Activated CD8-positive, alpha-beta memory T cell treated with anti-CD3 and anti-CD28 coated beads for 1 hour (primary cell): Measurements from ENCODE around the gene B3GALNT1.

ENCODE experiments used
- DNase-seq, 2 donors: peaks; one replicate each; pipeline ENCODE4 v3.0.0-alpha.2; 2020; ENCODE audit warnings: low read depth in 1 of 2; ENCODE audit errors: extremely low read depth in 1 of 2

The B3GALNT1 gene

GRCh38 chr3:161104561-161105551, at the start of gene B3GALNT1:
B3GALNT1 (minus strand) TSS chr3:161105349; CDS start chr3:161086754, 18,595 bp downstream.
- DNase-seq: no peak

GRCh38 chr3:161153480-161153879, 48.3 kb upstream of the B3GALNT1 start:
- DNase-seq: no peak

GRCh38 chr3:161150001-161150525, 44.9 kb upstream of the B3GALNT1 start:
- no peak for DNase-seq

GRCh38 chr3:161149529-161149928, 44.4 kb upstream of the B3GALNT1 start:
- DNase-seq: no peak

GRCh38 chr3:161148832-161149475, 43.8 kb upstream of the B3GALNT1 start:
- no peak for DNase-seq

GRCh38 chr3:161142486-161142885, 37.3 kb upstream of the B3GALNT1 start:
- no peak for DNase-seq

GRCh38 chr3:161139686-161140085, 34.5 kb upstream of the B3GALNT1 start:
- no peak for DNase-seq

GRCh38 chr3:161137260-161137659, 32.1 kb upstream of the B3GALNT1 start:
- no peak for DNase-seq

GRCh38 chr3:161132391-161132790, 27.2 kb upstream of the B3GALNT1 start:
- DNase-seq: no peak

GRCh38 chr3:161126495-161126894, 21.3 kb upstream of the B3GALNT1 start:
- DNase-seq: no peak

GRCh38 chr3:161117646-161118045, 12.5 kb upstream of the B3GALNT1 start:
- no peak for DNase-seq

GRCh38 chr3:161108840-161109239, 3.7 kb upstream of the B3GALNT1 start:
- DNase-seq: no peak

- no peak for DNase-seq
Measured at GRCh38 chr3:161107311-161107710, 2.2 kb upstream of the B3GALNT1 start.

GRCh38 chr3:161103776-161104385, 1.3 kb downstream of the B3GALNT1 start:
- no peak for DNase-seq

- no peak for DNase-seq
Measured at GRCh38 chr3:161101609-161102008, 3.5 kb downstream of the B3GALNT1 start.

GRCh38 chr3:161100994-161101393, 4.2 kb downstream of the B3GALNT1 start:
- DNase-seq: no peak

- no peak for DNase-seq
Measured at GRCh38 chr3:161096771-161097367, 8.3 kb downstream of the B3GALNT1 start.

- DNase-seq: no peak
Measured at GRCh38 chr3:161093895-161094294, 11.3 kb downstream of the B3GALNT1 start.

GRCh38 chr3:161084277-161084676, 20.9 kb downstream of the B3GALNT1 start:
- DNase-seq: no peak

- no peak for DNase-seq
Measured at GRCh38 chr3:161083131-161083530, 22.0 kb downstream of the B3GALNT1 start.

- DNase-seq: no peak
Measured at GRCh38 chr3:161082063-161082462, 23.1 kb downstream of the B3GALNT1 start.
